GM23338 (cell line): ENCODE results near the gene CYFIP2. TPM values are rescaled to one million over a fixed set of nuclear protein-coding genes. Genes with fewer than 3 reads are reported as not detected.
A peak's percentile ranks its signal among the peaks of the same experiment; 100 is the strongest.

ENCODE experiments used
- ATAC-seq: fragments of 200-7000 bp; cut with Tn5 transposase; 3 replicates; pipeline ENCODE4 v1.9.1; 2020
- DNase-seq: peaks from one replicate; pipeline ENCODE4 v3.0.0-alpha.2; 2015; ENCODE audit warnings: low spot score
- H2AFZ ChIP-seq: fragments of 200-600 bp; sonication (generic); 2 replicates; pipeline ENCODE4 v1.8.0; 2016; ENCODE audit warnings: antibody characterized with exemption, mild to moderate bottlenecking, moderate library complexity
- H3F3A ChIP-seq: fragments of 200-600 bp; sonication (generic); replicated peaks from 2 replicates; pipeline ENCODE4 v1.8.0; 2017; ENCODE audit warnings: antibody characterized with exemption, mixed run types, low read depth
- H3K27ac ChIP-seq: fragments of 200-600 bp; sonication (generic); 2 replicates; pipeline ENCODE4 v1.6.1; 2016; ENCODE audit warnings: low read depth
- H3K27me3 ChIP-seq: fragments of 200-600 bp; sonication (generic); 2 replicates; pipeline ENCODE4 v1.8.0; 2016; ENCODE audit warnings: mild to moderate bottlenecking, mixed run types, moderate library complexity; ENCODE audit not compliant: insufficient read depth
- H3K36me3 ChIP-seq: fragments of 200-600 bp; sonication (generic); 2 replicates; pipeline ENCODE4 v1.8.0; 2016; ENCODE audit warnings: mild to moderate bottlenecking; ENCODE audit not compliant: insufficient read depth
- H3K4me1 ChIP-seq: fragments of 200-600 bp; sonication (generic); 2 replicates; pipeline ENCODE4 v1.8.0; 2016; ENCODE audit warnings: mild to moderate bottlenecking, moderate library complexity; ENCODE audit not compliant: insufficient read depth
- H3K4me2 ChIP-seq: fragments of 200-600 bp; sonication (generic); 2 replicates; pipeline ENCODE4 v1.7.1; 2017; ENCODE audit warnings: mixed run types
- H3K4me3 ChIP-seq: fragments of 200-600 bp; sonication (generic); 2 replicates; pipeline ENCODE4 v1.6.1; 2016; ENCODE audit warnings: mixed run types
- H3K79me2 ChIP-seq: fragments of 200-600 bp; sonication (generic); replicated peaks from 2 replicates; pipeline ENCODE4 v1.8.0; 2017; ENCODE audit warnings: mild to moderate bottlenecking; ENCODE audit not compliant: insufficient read depth
- H3K9me2 ChIP-seq: fragments of 200-600 bp; sonication (generic); 2 replicates; pipeline ENCODE4 v1.8.0; 2017; ENCODE audit not compliant: insufficient read depth
- H4K20me1 ChIP-seq: fragments of 200-600 bp; sonication (generic); replicated peaks from 2 replicates; pipeline ENCODE4 v1.8.0; 2017; ENCODE audit warnings: mild to moderate bottlenecking; ENCODE audit not compliant: insufficient read depth
- H3K27ac Mint-ChIP-seq: 2 replicates; pipeline ENCODE4 v1.8.0; 2020; ENCODE audit warnings: inconsistent platforms, mild to moderate bottlenecking, moderate library complexity, mixed read lengths
- H3K27me3 Mint-ChIP-seq: 3 replicates; pipeline ENCODE4 v1.8.0; 2022; ENCODE audit warnings: low read depth, mild to moderate bottlenecking, moderate library complexity, mixed read lengths, inconsistent platforms; ENCODE audit not compliant: insufficient read depth, poor library complexity
- H3K36me3 Mint-ChIP-seq: 3 replicates; pipeline ENCODE4 v1.8.0; 2021; ENCODE audit warnings: low read depth, mild to moderate bottlenecking, inconsistent platforms, moderate library complexity, mixed read lengths
- H3K4me1 Mint-ChIP-seq: 3 replicates; pipeline ENCODE4 v1.8.0; 2020; ENCODE audit warnings: mild to moderate bottlenecking, inconsistent platforms, mixed read lengths
- H3K4me3 Mint-ChIP-seq: 3 replicates; pipeline ENCODE4 v1.8.0; 2021; ENCODE audit warnings: moderate library complexity, mild to moderate bottlenecking, inconsistent platforms, mixed read lengths
- H3K9me3 Mint-ChIP-seq: 3 replicates; pipeline ENCODE4 v1.8.0; 2020; ENCODE audit warnings: moderate library complexity, mild to moderate bottlenecking, inconsistent platforms, mixed read lengths
- EZH2phosphoT487 ChIP-seq: fragments of 200-600 bp; sonication (generic); IDR thresholded peaks from one replicate; pipeline ENCODE4 v1.8.1; 2018; ENCODE audit warnings: antibody characterized with exemption; ENCODE audit not compliant: unreplicated experiment
- polyA plus RNA-seq: library from polyadenylated mRNA; unstranded; fragments of >200 nt; fragmentation: Nextera tagmentation; extraction: Ambion mirVana; gene quantifications from 2 replicates; pipeline ENCODE4 v1.2.1, GENCODE V29; 2016
- total RNA-seq: library from RNA; depleted of rRNA; stranded (reverse); fragments of >200 nt; shearing (Covaris generic); gene quantifications from 2 replicates; pipeline ENCODE4 v1.2.3, GENCODE V29; 2014
- TF ChIP-seq, protein P1 (sequence below): fragments of 250-450 bp; sonication (Bioruptor Pico); IDR thresholded peaks from 2 replicates; pipeline ENCODE4 v1.5.0; 2020; ENCODE audit warnings: mild to moderate bottlenecking, moderate library complexity
- TF ChIP-seq, protein P2 (sequence below), 2 experiments: fragments of 200-600 bp in 1 of 2; sonication (generic) in 1 of 2; conservative IDR thresholded peaks; 2 replicates each; pipeline versions ENCODE4 v1.5.1 to v1.6.1; 2016 to 2017; ENCODE audit warnings: antibody characterized with exemption in 2 of 2, low read depth in 2 of 2, mild to moderate bottlenecking in 2 of 2, moderate library complexity in 1 of 2

CYFIP2 gene
- total and polyA plus RNA-seq, 2 experiments from 2014 or later = 54.1 to 98.4 TPM

DNA sequence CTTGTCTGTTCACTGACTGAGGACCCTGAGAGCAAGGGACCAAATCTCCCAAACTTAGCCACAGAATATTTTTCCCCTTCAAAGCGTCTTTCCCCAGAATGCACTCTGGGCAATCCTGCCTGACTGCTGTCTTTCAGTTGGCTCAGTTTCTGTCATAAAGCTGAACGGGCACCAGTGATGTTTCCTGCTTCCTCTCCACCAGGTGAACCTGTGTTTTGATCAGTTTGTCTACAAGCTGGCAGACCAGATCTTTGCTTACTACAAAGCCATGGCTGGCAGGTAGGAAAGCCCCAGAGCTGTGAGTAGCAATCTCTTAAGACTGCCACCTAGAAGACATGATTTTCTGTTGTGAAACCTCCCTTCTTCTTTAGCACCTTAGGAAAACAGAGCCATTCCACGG is 61.8 kb downstream of the CYFIP2 start (continued):
- TF ChIP-seq, protein P1, sequence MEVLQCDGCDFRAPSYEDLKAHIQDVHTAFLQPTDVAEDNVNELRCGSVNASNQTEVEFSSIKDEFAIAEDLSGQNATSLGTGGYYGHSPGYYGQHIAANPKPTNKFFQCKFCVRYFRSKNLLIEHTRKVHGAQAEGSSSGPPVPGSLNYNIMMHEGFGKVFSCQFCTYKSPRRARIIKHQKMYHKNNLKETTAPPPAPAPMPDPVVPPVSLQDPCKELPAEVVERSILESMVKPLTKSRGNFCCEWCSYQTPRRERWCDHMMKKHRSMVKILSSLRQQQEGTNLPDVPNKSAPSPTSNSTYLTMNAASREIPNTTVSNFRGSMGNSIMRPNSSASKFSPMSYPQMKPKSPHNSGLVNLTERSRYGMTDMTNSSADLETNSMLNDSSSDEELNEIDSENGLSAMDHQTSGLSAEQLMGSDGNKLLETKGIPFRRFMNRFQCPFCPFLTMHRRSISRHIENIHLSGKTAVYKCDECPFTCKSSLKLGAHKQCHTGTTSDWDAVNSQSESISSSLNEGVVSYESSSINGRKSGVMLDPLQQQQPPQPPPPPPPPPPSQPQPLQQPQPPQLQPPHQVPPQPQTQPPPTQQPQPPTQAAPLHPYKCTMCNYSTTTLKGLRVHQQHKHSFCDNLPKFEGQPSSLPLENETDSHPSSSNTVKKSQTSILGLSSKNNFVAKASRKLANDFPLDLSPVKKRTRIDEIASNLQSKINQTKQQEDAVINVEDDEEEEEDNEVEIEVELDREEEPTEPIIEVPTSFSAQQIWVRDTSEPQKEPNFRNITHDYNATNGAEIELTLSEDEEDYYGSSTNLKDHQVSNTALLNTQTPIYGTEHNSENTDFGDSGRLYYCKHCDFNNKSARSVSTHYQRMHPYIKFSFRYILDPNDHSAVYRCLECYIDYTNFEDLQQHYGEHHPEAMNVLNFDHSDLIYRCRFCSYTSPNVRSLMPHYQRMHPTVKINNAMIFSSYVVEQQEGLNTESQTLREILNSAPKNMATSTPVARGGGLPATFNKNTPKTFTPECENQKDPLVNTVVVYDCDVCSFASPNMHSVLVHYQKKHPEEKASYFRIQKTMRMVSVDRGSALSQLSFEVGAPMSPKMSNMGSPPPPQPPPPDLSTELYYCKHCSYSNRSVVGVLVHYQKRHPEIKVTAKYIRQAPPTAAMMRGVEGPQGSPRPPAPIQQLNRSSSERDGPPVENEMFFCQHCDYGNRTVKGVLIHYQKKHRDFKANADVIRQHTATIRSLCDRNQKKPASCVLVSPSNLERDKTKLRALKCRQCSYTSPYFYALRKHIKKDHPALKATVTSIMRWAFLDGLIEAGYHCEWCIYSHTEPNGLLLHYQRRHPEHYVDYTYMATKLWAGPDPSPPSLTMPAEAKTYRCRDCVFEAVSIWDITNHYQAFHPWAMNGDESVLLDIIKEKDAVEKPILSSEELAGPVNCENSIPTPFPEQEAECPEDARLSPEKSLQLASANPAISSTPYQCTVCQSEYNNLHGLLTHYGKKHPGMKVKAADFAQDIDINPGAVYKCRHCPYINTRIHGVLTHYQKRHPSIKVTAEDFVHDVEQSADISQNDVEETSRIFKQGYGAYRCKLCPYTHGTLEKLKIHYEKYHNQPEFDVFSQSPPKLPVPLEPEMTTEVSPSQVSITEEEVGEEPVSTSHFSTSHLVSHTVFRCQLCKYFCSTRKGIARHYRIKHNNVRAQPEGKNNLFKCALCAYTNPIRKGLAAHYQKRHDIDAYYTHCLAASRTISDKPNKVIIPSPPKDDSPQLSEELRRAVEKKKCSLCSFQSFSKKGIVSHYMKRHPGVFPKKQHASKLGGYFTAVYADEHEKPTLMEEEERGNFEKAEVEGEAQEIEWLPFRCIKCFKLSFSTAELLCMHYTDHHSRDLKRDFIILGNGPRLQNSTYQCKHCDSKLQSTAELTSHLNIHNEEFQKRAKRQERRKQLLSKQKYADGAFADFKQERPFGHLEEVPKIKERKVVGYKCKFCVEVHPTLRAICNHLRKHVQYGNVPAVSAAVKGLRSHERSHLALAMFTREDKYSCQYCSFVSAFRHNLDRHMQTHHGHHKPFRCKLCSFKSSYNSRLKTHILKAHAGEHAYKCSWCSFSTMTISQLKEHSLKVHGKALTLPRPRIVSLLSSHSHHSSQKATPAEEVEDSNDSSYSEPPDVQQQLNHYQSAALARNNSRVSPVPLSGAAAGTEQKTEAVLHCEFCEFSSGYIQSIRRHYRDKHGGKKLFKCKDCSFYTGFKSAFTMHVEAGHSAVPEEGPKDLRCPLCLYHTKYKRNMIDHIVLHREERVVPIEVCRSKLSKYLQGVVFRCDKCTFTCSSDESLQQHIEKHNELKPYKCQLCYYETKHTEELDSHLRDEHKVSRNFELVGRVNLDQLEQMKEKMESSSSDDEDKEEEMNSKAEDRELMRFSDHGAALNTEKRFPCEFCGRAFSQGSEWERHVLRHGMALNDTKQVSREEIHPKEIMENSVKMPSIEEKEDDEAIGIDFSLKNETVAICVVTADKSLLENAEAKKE (CRISPR knock-in tag) = no peak

DNA sequence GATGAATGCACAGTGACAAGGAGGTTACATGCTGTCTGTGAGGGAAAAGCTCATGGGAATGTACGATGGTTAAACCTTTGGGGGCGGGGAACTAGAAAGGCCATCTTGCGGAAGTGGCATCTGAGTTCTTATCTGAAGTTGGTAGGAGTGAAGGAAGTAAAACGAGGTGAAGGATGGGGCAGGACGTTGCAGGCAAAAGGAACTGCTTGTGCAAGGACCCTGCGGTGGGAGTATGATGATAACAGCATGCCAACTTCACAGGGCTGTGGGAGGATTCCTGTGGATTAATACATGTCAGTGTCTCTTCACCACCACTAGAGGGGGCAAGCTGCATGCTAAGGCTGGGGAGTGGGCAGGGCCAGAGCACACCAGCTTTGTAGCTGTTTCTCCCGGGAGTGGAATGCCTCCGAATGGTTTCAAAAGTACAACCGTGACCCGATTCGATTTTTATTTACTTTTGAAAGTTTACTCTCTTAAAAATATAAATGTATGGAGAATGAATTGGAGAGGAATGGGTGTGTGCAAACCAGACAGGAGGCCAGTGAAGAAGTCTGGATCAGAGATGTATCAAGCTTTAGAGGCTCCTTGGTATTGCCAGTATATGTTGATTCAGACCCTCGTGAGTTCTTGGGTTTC is 62.5 kb downstream of the CYFIP2 start:
- Histone ChIP-seq H3K9me2 (no peaks in the 10 kb centered on the region), H3K36me3 (peaks cover 31% of the 10 kb centered on the region), H3K27me3 (no peaks in the 10 kb centered on the region), H3K4me2 (no peak overlapping the region), H2AFZ (no peak overlapping the region), H3K4me3 (no peak overlapping the region), H3K79me2 (no peaks in the 10 kb centered on the region), H3K27ac (peak overlapping the region; percentile 22; the same call in 1 of the 2 replicates), H3K4me1 (no peaks in the 10 kb centered on the region), H4K20me1 (no peaks in the 10 kb centered on the region), H3F3A (no peaks in the 10 kb centered on the region)
- Mint-ChIP-seq H3K9me3 (no peaks in the 10 kb centered on the region), H3K4me3 (no peak overlapping the region), H3K27ac (no peak overlapping the region), H3K4me1 (no peaks in the 10 kb centered on the region), H3K27me3 (peaks cover 3% of the 10 kb centered on the region), H3K36me3 (peaks cover 52% of the 10 kb centered on the region)
- ATAC-seq = peak; percentile 99
- TF ChIP-seq, protein P2, sequence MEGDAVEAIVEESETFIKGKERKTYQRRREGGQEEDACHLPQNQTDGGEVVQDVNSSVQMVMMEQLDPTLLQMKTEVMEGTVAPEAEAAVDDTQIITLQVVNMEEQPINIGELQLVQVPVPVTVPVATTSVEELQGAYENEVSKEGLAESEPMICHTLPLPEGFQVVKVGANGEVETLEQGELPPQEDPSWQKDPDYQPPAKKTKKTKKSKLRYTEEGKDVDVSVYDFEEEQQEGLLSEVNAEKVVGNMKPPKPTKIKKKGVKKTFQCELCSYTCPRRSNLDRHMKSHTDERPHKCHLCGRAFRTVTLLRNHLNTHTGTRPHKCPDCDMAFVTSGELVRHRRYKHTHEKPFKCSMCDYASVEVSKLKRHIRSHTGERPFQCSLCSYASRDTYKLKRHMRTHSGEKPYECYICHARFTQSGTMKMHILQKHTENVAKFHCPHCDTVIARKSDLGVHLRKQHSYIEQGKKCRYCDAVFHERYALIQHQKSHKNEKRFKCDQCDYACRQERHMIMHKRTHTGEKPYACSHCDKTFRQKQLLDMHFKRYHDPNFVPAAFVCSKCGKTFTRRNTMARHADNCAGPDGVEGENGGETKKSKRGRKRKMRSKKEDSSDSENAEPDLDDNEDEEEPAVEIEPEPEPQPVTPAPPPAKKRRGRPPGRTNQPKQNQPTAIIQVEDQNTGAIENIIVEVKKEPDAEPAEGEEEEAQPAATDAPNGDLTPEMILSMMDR (conservative IDR thresholded peaks at IDR 0.05; ENCODE audit: low read depth in 2 of 2) = peak; percentile 83 to 94
- no peak for TF ChIP-seq EZH2phosphoT487
- DNase-seq = peak; percentile 89
